Right atrium auricular region (tissue), 2 donors: ENCODE results near the gene TMEM131L. TPM values are rescaled to one million over a fixed set of nuclear protein-coding genes. Genes with fewer than 3 reads are reported as not detected.

ENCODE experiments used
- DNase-seq: peaks from one replicate; pipeline ENCODE4 v3.0.0-alpha.2; 2019; ENCODE audit warnings: low spot score
- H3K27ac ChIP-seq, 2 donors: fragments of 200-600 bp; sonication (generic); 1 replicate in 1 of 2; 2 replicates in 1 of 2; pipeline ENCODE4 v1.5.1; 2016 to 2019
- H3K27me3 ChIP-seq, 2 donors: fragments of 200-600 bp; sonication (generic); one replicate each; pipeline versions ENCODE4 v1.5.1 to v1.6.0; 2017 to 2019
- H3K36me3 ChIP-seq: fragments of 200-600 bp; sonication (generic); one replicate; pipeline ENCODE4 v1.5.1; 2016
- H3K4me1 ChIP-seq, 2 donors: fragments of 200-600 bp; sonication (generic); one replicate each; pipeline versions ENCODE4 v1.5.1 to v1.6.0; 2017 to 2019
- H3K4me3 ChIP-seq, 2 donors: fragments of 200-600 bp; sonication (generic); 1 replicate in 1 of 2; 2 replicates in 1 of 2; pipeline ENCODE4 v1.5.1; 2017 to 2019; ENCODE audit warnings: mild to moderate bottlenecking in 1 of 2, moderate library complexity in 1 of 2
- H3K9me3 ChIP-seq, 2 donors: fragments of 200-600 bp; sonication (generic); one replicate each; pipeline ENCODE4 v1.5.1; 2019
- total RNA-seq, 2 donors: library from RNA; depleted of rRNA; stranded (reverse); fragments of >200 nt; gene quantifications; one replicate each; pipeline ENCODE4 v1.1.0, GENCODE V29; 2016
- TF ChIP-seq, protein P1 (sequence below), 2 donors: fragments of 200-600 bp; sonication (generic); IDR thresholded peaks; one replicate each; pipeline ENCODE4 v1.5.1; 2019; ENCODE audit warnings: antibody characterized with exemption in 2 of 2

The TMEM131L gene
- total RNA-seq, 2 donors from 2014 or later, result 10.9 to 15.4 TPM

DNA sequence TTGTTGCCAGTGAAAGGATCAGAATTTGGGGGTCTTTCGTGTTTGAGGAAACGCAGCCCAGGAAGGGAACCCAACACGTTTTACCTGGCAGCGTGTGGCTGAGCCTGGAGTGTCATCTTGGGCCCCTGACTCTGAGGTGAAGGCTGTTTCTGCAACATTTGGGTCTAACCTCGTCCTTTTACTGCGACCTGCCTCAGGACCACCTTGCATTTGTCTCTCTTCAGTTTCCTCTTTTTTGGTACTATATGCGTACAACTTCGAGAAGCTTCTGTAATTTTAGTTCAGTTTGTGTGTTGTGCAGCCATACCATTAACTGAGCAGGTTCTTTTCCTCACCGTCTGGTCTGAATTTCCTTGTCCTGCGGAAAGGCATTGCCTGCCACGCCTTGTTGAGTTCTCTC, 61.5 kb downstream of the TMEM131L start:
- peaks cover 0 to 44% of the 10 kb centered on the region in 2 donors for H3K4me1 ChIP-seq
- DNase-seq, result no peak
- H3K9me3 ChIP-seq, result no peaks in the 10 kb centered on the region
- no peaks in the 10 kb centered on the region for H3K27me3 ChIP-seq
- H3K36me3 ChIP-seq, result no peaks in the 10 kb centered on the region
- TF ChIP-seq, protein P1, sequence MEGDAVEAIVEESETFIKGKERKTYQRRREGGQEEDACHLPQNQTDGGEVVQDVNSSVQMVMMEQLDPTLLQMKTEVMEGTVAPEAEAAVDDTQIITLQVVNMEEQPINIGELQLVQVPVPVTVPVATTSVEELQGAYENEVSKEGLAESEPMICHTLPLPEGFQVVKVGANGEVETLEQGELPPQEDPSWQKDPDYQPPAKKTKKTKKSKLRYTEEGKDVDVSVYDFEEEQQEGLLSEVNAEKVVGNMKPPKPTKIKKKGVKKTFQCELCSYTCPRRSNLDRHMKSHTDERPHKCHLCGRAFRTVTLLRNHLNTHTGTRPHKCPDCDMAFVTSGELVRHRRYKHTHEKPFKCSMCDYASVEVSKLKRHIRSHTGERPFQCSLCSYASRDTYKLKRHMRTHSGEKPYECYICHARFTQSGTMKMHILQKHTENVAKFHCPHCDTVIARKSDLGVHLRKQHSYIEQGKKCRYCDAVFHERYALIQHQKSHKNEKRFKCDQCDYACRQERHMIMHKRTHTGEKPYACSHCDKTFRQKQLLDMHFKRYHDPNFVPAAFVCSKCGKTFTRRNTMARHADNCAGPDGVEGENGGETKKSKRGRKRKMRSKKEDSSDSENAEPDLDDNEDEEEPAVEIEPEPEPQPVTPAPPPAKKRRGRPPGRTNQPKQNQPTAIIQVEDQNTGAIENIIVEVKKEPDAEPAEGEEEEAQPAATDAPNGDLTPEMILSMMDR (IDR thresholded peaks at IDR 0.05), result no peak
- H3K27ac ChIP-seq, result no peak overlapping the region
- no peak overlapping the region for H3K4me3 ChIP-seq

DNA sequence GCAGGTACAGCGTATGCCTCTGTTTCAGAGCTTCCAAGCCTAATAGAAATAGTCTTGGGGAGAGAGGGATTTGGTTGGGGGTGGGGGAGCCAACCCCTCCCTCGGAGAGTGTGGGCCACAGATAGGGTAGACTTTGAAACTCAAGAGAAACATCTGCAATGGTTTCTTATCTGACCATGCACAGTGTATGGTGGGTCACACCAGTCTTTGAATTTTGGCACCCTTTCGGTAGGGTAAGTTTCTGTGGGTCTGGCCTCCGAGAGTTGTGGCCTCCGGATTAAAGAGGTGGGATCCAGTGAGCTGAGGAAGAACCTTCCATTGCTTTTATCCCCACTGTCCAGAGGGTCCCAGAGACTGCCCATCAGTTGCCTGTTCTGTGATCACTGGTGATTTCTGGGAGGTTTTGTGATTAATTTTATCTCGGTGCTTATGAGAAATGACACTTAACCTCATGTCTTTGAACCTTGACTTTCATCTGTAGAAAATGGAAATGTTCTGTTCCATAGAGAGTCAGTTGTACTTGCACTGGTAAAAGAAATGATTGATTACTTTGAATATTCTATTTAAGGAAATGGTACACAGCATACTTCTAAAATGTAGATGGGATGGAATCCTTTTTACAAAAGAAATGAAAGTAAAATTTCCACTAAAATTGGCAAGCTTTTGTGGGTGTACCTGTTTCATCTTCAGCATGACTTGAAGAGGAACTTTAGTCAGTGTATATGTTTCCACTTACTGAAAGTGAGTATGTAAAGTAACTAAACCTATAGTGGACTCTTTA, 62.7 kb downstream of the TMEM131L start:
- DNase-seq, result no peak
- Histone ChIP-seq H3K27ac (no peak overlapping the region), H3K9me3 (no peaks in the 10 kb centered on the region), H3K4me3 (no peak overlapping the region), H3K36me3 (no peaks in the 10 kb centered on the region), H3K27me3 (no peaks in the 10 kb centered on the region), H3K4me1 (peaks cover 0 to 35% of the 10 kb centered on the region in 2 donors)
- TF ChIP-seq, protein P1 (IDR thresholded peaks at IDR 0.05), result no peak

DNA sequence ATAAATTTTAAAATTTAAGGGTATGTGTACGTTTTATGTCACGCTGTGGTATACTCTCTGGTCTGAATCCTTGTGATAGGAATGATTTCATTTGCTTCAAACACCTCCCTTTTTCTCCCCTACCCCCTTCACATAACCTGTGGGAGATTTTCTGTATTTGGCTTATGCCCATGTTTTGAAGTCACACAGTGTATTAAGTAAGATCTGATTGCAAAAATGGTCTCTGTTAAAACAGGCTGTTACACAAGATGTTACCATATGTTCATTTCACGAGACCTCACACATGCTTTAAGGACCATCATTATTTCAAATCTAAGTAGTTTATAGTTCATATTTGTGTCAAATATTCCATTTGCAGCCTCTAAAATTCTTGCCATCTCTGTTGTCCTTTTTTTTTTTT, 63.5 kb downstream of the TMEM131L start:
- H3K27ac ChIP-seq, result no peak overlapping the region
- H3K9me3 ChIP-seq, result no peaks in the 10 kb centered on the region
- no peak for DNase-seq
- H3K4me3 ChIP-seq, result no peak overlapping the region
- H3K36me3 ChIP-seq, result no peaks in the 10 kb centered on the region
- H3K27me3 ChIP-seq, result no peaks in the 10 kb centered on the region
- TF ChIP-seq, protein P1 (IDR thresholded peaks at IDR 0.05), result no peak
- H3K4me1 ChIP-seq, result peaks cover 0 to 29% of the 10 kb centered on the region in 2 donors

DNA sequence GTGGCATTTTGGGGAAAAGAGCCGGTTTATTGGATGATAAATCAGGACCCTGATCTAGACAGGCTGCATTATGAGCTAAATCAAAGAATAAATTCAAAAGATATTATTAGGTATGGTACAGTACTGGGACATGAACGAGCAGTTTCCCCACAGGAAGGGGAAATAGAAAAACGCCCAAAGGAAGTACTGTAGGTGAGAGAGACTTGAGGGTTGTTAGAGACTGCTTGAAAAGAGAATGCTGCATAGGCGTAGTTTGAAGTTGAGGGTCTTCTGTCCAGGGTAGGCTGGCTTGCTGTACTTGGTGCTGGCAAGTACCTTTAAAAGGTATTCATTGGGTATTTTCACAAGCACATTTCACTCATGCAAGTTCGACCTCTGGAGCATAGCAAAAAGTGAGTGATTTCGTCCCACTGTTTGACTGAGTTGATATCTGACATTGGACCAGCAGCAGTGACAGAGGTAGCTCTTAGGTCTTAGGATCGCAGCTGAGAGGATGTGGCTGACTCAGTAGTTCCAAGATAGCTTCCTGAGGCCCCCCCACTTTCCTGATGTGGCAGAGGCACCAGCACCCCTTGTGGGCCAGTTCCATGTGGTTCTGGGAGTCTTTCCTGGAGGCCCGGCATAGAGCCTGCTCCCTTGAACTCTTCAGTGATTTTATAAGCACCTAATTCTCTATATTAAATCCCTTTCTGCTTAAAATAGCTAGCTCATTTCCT, 64.3 kb downstream of the TMEM131L start:
- TF ChIP-seq, protein P1 (IDR thresholded peaks at IDR 0.05), result no peak
- H3K27ac ChIP-seq, result peak overlapping the region in 1 of 2 donors; percentile 26
- H3K36me3 ChIP-seq, result no peaks in the 10 kb centered on the region
- no peak overlapping the region for H3K4me3 ChIP-seq
- no peaks in the 10 kb centered on the region for H3K9me3 ChIP-seq
- DNase-seq, result no peak
- peaks cover 0 to 36% of the 10 kb centered on the region in 2 donors for H3K4me1 ChIP-seq
- no peaks in the 10 kb centered on the region for H3K27me3 ChIP-seq

DNA sequence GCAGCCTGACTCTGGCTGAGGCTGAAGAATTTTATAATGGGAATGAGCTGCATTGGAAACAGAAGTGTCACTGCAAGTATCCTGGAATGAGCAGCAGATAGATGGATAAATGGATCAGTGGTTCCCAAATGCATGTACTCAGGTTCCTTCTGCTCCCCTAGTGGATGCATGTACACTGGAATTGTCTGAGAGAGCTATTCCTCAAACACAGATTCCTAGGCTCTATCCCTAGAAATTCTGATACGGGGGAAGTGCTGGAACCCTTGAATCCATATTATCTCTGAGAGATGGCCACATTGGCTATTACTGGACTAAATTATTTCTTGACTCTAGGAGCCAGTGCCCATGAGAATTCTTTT, 64.8 kb downstream of the TMEM131L start:
- no peak overlapping the region for H3K4me3 ChIP-seq
- no peaks in the 10 kb centered on the region for H3K27me3 ChIP-seq
- peak overlapping the region in 1 of 2 donors; percentile 26 for H3K27ac ChIP-seq
- no peaks in the 10 kb centered on the region for H3K36me3 ChIP-seq
- H3K9me3 ChIP-seq, result no peaks in the 10 kb centered on the region
- H3K4me1 ChIP-seq, result peaks cover 0 to 41% of the 10 kb centered on the region in 2 donors
- DNase-seq, result no peak
- TF ChIP-seq, protein P1 (IDR thresholded peaks at IDR 0.05), result peak in 1 of 2 donors; percentile 27
